ENCODE measurements around the gene KCNB1. TPM values are rescaled to one million over a fixed set of nuclear protein-coding genes. Genes with fewer than 3 reads are reported as not detected.

The KCNB1 gene
- total and polyA plus RNA-seq, 2 donors (not counting 1 experiment from before 2014, with no cell fraction given): 0.12 TPM; not detected in 1

DNA sequence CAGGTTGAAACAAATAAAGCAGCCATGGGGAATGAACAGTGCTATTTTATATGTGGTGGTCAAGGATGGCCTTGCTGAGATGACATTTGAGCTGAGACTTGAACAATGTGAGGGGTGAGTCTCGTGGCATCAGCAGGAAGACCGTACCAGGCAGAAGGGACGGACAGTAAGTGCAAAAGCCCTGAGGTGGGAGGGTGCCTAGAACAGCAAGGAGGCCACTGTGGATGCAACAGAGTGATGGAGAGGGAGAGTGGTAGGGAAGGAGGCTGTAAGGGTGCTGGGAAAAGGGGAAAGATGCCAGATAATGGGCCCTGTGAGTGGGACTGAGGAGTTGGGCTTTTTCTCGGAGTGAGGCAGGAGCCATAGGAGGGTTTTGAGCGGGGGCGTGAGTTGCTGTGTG is 11.5 kb downstream of the KCNB1 start:
- CTCF ChIA-PET: no interaction called here
- H3K4me3 ChIP-seq (ENCODE audit: control extremely low read depth in 1 of 5, extremely low read depth in 1 of 5, insufficient read depth in 1 of 5, low read depth in 2 of 5, low read length in 4 of 5): no peak overlapping the region
- H3K27ac ChIP-seq (ENCODE audit: low read length in 2 of 2): no peak overlapping the region
- H3K27me3 ChIP-seq (replicated peaks in 1 of 4; ENCODE audit: control extremely low read depth in 1 of 4, control insufficient read depth in 3 of 4, insufficient read depth in 4 of 4, low read length in 3 of 4): peaks cover 0 to 11% (median 2%) of the 10 kb centered on the region in 4 experiments
- ATAC-seq (ENCODE audit: low read depth) (no peak), DNase-seq (no peak)
- no peak overlapping the region for H3K27ac Mint-ChIP-seq
- intact Hi-C loops (cut with micrococcal nuclease): no loop called here
- H3K4me3 Mint-ChIP-seq: no peak overlapping the region
- H3K79me2 ChIP-seq (ENCODE audit: control insufficient read depth, insufficient read depth, low read length): no peaks in the 10 kb centered on the region
- H3K4me1 ChIP-seq (ENCODE audit: control insufficient read depth in 2 of 2, insufficient read depth in 2 of 2, low read length in 2 of 2): no peaks in the 10 kb centered on the region
- WGBS (ENCODE audit: insufficient coverage): 77% methylated on average over 6 of the region's 6 CpGs
- H3K4me1 Mint-ChIP-seq: no peaks in the 10 kb centered on the region
- H3K9ac ChIP-seq (ENCODE audit: low read length): no peak overlapping the region
- POLR2A ChIA-PET: no interaction called here
- no peak overlapping the region for H3K4me2 ChIP-seq (replicated peaks; ENCODE audit: low read depth, low read length, poor library complexity, severe bottlenecking)
- TF ChIP-seq, protein P1, sequence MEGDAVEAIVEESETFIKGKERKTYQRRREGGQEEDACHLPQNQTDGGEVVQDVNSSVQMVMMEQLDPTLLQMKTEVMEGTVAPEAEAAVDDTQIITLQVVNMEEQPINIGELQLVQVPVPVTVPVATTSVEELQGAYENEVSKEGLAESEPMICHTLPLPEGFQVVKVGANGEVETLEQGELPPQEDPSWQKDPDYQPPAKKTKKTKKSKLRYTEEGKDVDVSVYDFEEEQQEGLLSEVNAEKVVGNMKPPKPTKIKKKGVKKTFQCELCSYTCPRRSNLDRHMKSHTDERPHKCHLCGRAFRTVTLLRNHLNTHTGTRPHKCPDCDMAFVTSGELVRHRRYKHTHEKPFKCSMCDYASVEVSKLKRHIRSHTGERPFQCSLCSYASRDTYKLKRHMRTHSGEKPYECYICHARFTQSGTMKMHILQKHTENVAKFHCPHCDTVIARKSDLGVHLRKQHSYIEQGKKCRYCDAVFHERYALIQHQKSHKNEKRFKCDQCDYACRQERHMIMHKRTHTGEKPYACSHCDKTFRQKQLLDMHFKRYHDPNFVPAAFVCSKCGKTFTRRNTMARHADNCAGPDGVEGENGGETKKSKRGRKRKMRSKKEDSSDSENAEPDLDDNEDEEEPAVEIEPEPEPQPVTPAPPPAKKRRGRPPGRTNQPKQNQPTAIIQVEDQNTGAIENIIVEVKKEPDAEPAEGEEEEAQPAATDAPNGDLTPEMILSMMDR (IDR thresholded peaks at IDR 0.05): no peak
- TF ChIP-seq EZH2 (IDR thresholded peaks at IDR 0.05; ENCODE audit: borderline replicate concordance, insufficient read depth, low read depth, low read length, poor library complexity, severe bottlenecking): no peak
- H4K20me1 ChIP-seq (ENCODE audit: control insufficient read depth, insufficient read depth, low read length, poor library complexity, severe bottlenecking): no peaks in the 10 kb centered on the region
- H3K27me3 Mint-ChIP-seq: peaks cover 64% of the 10 kb centered on the region
- H3K9me3 ChIP-seq (ENCODE audit: control extremely low read depth in 1 of 3, control insufficient read depth in 2 of 3, insufficient read depth in 1 of 3, low read length in 2 of 3): no peaks in the 10 kb centered on the region
- no peak overlapping the region for H2AFZ ChIP-seq (ENCODE audit: insufficient read depth, low read depth, low read length, poor library complexity, severe bottlenecking)
- no peaks in the 10 kb centered on the region for H3K9me3 Mint-ChIP-seq (ENCODE audit: insufficient read depth)
- no peaks in the 10 kb centered on the region for H3K36me3 ChIP-seq (replicated peaks in 1 of 2; ENCODE audit: control extremely low read depth in 1 of 2, control insufficient read depth in 1 of 2, extremely low read depth in 1 of 2, insufficient read depth in 2 of 2, low read length in 1 of 2)

DNA sequence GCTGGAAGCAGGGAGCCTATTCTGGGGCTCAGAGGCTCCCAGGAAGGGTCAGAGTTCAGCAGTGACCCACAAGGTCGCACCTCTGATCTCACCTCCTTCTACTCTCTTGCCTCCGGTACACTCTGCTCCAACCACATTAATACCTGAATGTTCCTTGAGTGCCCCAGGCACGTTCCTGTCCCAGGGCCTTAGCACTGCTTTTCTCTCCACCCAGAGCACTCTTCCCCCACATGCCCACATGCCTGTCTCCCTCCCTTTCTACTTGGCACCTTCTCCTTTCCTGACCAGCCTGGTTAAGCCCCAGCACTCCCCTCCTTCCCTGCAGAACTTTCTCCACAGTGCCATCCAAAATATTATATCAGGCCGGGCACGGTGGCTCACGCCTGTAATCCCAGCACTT is 13.4 kb downstream of the KCNB1 start:
- no peak overlapping the region for H3K9ac ChIP-seq (ENCODE audit: low read length)
- H3K79me2 ChIP-seq (ENCODE audit: control insufficient read depth, insufficient read depth, low read length): no peaks in the 10 kb centered on the region
- no peak overlapping the region for H3K4me3 Mint-ChIP-seq
- H3K4me3 ChIP-seq (ENCODE audit: control extremely low read depth in 1 of 5, extremely low read depth in 1 of 5, insufficient read depth in 1 of 5, low read depth in 2 of 5, low read length in 4 of 5): no peak overlapping the region
- no peaks in the 10 kb centered on the region for H3K9me3 ChIP-seq (ENCODE audit: control extremely low read depth in 1 of 3, control insufficient read depth in 2 of 3, insufficient read depth in 1 of 3, low read length in 2 of 3)
- no peaks in the 10 kb centered on the region for H4K20me1 ChIP-seq (ENCODE audit: control insufficient read depth, insufficient read depth, low read length, poor library complexity, severe bottlenecking)
- H3K27me3 Mint-ChIP-seq: peaks cover 58% of the 10 kb centered on the region
- ATAC-seq (ENCODE audit: low read depth) (no peak), DNase-seq (no peak)
- no peaks in the 10 kb centered on the region for H3K9me3 Mint-ChIP-seq (ENCODE audit: insufficient read depth)
- H3K27me3 ChIP-seq (replicated peaks in 1 of 4; ENCODE audit: control extremely low read depth in 1 of 4, control insufficient read depth in 3 of 4, insufficient read depth in 4 of 4, low read length in 3 of 4): peaks cover 0 to 15% (median 2%) of the 10 kb centered on the region in 4 experiments
- no peaks in the 10 kb centered on the region for H3K4me1 ChIP-seq (ENCODE audit: control insufficient read depth in 2 of 2, insufficient read depth in 2 of 2, low read length in 2 of 2)
- intact Hi-C loops (cut with micrococcal nuclease): no loop called here
- H3K27ac ChIP-seq (ENCODE audit: low read length in 2 of 2): no peak overlapping the region
- H3K36me3 ChIP-seq (replicated peaks in 1 of 2; ENCODE audit: control extremely low read depth in 1 of 2, control insufficient read depth in 1 of 2, extremely low read depth in 1 of 2, insufficient read depth in 2 of 2, low read length in 1 of 2): no peaks in the 10 kb centered on the region
- 84% methylated on average over 5 of the region's 6 CpGs for WGBS (ENCODE audit: insufficient coverage)
- no peaks in the 10 kb centered on the region for H3K4me1 Mint-ChIP-seq
- POLR2A ChIA-PET: no interaction called here
- H2AFZ ChIP-seq (ENCODE audit: insufficient read depth, low read depth, low read length, poor library complexity, severe bottlenecking): no peak overlapping the region
- TF ChIP-seq, protein P1 (IDR thresholded peaks at IDR 0.05): no peak
- no peak for TF ChIP-seq EZH2 (IDR thresholded peaks at IDR 0.05; ENCODE audit: borderline replicate concordance, insufficient read depth, low read depth, low read length, poor library complexity, severe bottlenecking)
- H3K4me2 ChIP-seq (replicated peaks; ENCODE audit: low read depth, low read length, poor library complexity, severe bottlenecking): no peak overlapping the region
- H3K27ac Mint-ChIP-seq: no peak overlapping the region
- CTCF ChIA-PET: no interaction called here

Measured in B cell (primary cell).